HG02943 (cell line): ENCODE results near the gene BYSL.

Experiments used
- ATAC-seq: cut with Tn5 transposase; IDR thresholded peaks from one replicate; pipeline ENCODE4 v1.9.1; 2021; ENCODE audit warnings: mild to moderate bottlenecking, low read depth, moderate library complexity; ENCODE audit not compliant: unreplicated experiment

Gene BYSL

DNA sequence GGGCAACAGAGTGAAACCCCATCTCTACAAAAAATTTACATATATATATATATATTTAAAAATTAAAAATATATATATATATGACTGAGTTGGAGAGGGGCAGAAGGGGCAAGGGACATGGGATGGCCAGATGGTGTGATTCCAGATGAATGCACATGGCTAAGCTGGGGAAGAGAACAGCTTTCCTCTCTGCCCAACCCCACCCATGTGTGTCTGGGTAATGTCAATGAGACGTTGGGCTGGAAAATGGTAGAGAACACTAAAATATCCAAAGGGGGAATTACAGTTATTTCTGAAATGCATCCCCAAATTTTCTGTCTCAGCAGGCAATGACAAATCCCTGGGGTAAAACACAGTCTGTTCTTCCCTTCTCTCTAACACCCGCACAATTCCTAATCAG is 51.5 kb downstream of the BYSL start:
- no peak for ATAC-seq

DNA sequence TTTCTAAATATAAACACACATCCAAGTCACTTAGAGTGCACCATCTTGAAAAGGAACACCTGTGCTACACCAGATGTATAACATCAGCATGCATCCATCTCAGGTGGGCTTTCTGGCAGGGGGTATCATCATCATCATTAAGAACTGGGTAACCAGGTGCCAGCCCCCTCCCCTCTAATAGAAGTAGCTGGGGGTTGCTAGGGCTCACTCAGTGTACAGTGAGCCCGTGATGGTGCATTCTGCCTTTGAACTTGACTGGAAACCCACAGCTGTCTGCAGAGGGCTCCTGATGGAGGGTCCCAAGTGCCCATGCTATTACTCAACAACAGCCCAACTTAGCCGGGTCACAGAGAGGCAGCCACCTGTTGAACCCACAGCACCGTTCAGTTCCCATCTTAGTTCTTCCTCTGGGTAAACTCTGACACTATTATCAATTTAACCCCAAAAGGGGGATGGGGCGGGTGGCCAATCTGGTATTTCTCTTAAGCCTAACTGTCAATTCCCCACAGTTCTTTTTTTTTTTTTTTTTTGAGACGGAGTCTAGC is 53.1 kb downstream of the BYSL start:
- no peak for ATAC-seq

DNA sequence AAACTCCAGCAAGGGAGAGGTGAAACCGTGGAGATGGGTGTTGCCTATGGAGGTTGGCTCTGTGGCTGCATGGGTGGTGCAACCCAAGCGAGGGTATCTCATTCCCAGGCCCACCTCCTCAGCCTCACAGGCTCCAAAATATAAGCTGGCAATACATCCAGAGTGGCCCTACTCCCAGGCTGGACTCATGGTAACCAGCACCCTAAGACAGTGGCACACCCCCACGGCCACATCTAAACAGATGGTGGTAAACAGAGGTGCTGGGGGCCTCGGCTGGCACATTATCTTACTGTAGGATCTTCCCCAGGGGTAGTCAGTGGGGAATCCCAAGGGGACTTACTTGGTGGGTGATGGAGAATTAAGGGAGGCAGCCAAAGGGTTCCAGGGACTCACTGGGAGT is 54.0 kb downstream of the BYSL start:
- no peak for ATAC-seq

DNA sequence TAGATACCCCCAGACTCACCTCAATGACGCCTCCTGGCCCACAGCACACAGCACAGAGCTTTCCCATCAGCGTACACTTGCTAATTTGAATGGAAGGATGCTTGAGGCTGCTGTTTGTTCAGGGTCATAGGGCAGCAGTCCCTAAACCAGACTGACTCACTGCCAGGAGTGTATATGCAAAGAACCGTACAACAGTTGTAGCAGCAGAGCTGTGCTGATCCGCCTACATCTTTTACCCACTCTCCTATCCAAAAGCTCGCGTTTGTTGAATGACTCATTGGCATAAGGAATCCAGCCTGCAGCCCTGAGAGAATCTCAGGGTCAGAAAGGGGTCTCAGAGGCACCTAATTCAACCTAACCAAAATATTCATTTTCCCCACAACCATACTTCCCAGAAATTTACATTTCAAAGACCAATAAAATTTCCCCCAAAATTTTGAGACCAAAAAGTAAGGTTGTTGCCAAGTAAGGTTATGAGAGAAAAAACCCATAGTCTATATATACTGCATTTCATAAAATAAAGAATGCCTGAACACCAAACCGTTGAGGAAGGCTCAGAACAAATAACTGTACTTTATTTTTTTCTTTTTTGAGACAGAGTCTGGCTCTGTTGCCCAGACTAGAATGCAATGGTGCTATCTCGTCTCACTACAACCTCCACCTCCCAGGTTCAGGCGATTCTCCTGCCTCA is 55.6 kb downstream of the BYSL start:
- no peak for ATAC-seq
